SK-N-SH treated with all-trans-retinoic acid at 6 μM for 48 hours (cell line): ENCODE data around the gene NUB1.

Source experiments
- ATAC-seq: fragments of 200-7000 bp; cut with Tn5 transposase; 3 replicates; pipeline ENCODE4 v1.9.1; 2020; ENCODE audit warnings: mild to moderate bottlenecking, moderate library complexity
- ARNTL ChIP-seq: fragments of 450-650 bp; formaldehyde crosslinking; IDR thresholded peaks from 2 replicates; pipeline ENCODE4 v1.5.0; 2020; ENCODE audit warnings: low read depth, mild to moderate bottlenecking, moderate library complexity, borderline replicate concordance
- BACH2 ChIP-seq: fragments of 250-450 bp; sonication (Bioruptor Pico); IDR thresholded peaks from 2 replicates; pipeline ENCODE4 v1.9.0; 2021; ENCODE audit warnings: mild to moderate bottlenecking, borderline replicate concordance
- CREB5 ChIP-seq: fragments of 250-450 bp; sonication (Bioruptor Pico); IDR thresholded peaks from 2 replicates; pipeline ENCODE4 v1.5.1; 2020; ENCODE audit warnings: low read depth, mild to moderate bottlenecking, moderate library complexity
- CSDC2 ChIP-seq: fragments of 250-450 bp; sonication (Bioruptor Pico); IDR thresholded peaks from 2 replicates; pipeline ENCODE4 v1.5.0; 2020; ENCODE audit warnings: mild to moderate bottlenecking, moderate library complexity
- CSRNP3 ChIP-seq: fragments of 250-450 bp; sonication (Bioruptor Pico); IDR thresholded peaks from 2 replicates; pipeline ENCODE4 v1.5.1; 2021; ENCODE audit warnings: mild to moderate bottlenecking, moderate library complexity
- ESRRG ChIP-seq: fragments of 250-450 bp; sonication (Bioruptor Pico); IDR thresholded peaks from 2 replicates; pipeline ENCODE4 v1.6.1; 2021; ENCODE audit warnings: mild to moderate bottlenecking
- GLIS3 ChIP-seq: fragments of 250-450 bp; sonication (Bioruptor Pico); IDR thresholded peaks from 2 replicates; pipeline ENCODE4 v1.5.0; 2020; ENCODE audit warnings: mild to moderate bottlenecking, moderate library complexity
- ISL1 ChIP-seq: fragments of 250-450 bp; sonication (Bioruptor Pico); IDR thresholded peaks from 2 replicates; pipeline ENCODE4 v2.1.2; 2022; ENCODE audit warnings: mild to moderate bottlenecking, moderate library complexity
- OSR1 ChIP-seq: fragments of 250-450 bp; sonication (Bioruptor Pico); IDR thresholded peaks from 2 replicates; pipeline ENCODE4 v1.8.0; 2022; ENCODE audit warnings: moderate library complexity, mild to moderate bottlenecking, inconsistent platforms
- PATZ1 ChIP-seq: fragments of 250-450 bp; sonication (Bioruptor Pico); IDR thresholded peaks from 2 replicates; pipeline ENCODE4 v1.8.0; 2020; ENCODE audit warnings: mild to moderate bottlenecking, moderate library complexity, borderline replicate concordance
- POU6F1 ChIP-seq: fragments of 250-450 bp; sonication (Bioruptor Pico); IDR thresholded peaks from 2 replicates; pipeline ENCODE4 v1.8.0; 2021; ENCODE audit warnings: low read depth, mild to moderate bottlenecking, moderate library complexity, borderline replicate concordance
- PPARA ChIP-seq: fragments of 250-450 bp; sonication (Bioruptor Pico); IDR thresholded peaks from 2 replicates; pipeline ENCODE4 v1.5.0; 2020; ENCODE audit warnings: mild to moderate bottlenecking, borderline replicate concordance
- RARB ChIP-seq: fragments of 250-450 bp; sonication (Bioruptor Pico); IDR thresholded peaks from 2 replicates; pipeline ENCODE4 v1.8.0; 2021; ENCODE audit warnings: mild to moderate bottlenecking, moderate library complexity
- SNAI2 ChIP-seq: fragments of 250-450 bp; sonication (Bioruptor Pico); IDR thresholded peaks from 2 replicates; pipeline ENCODE4 v1.5.0; 2020; ENCODE audit warnings: mild to moderate bottlenecking, moderate library complexity
- TCF4 ChIP-seq: fragments of 250-450 bp; sonication (Bioruptor Pico); IDR thresholded peaks from 2 replicates; pipeline ENCODE4 v1.8.0; 2021; ENCODE audit warnings: mild to moderate bottlenecking, moderate library complexity, borderline replicate concordance
- TOX ChIP-seq: fragments of 250-450 bp; sonication (Bioruptor Pico); IDR thresholded peaks from 2 replicates; pipeline ENCODE4 v1.8.0; 2021; ENCODE audit warnings: mild to moderate bottlenecking, moderate library complexity, borderline replicate concordance
- TSHZ2 ChIP-seq: fragments of 250-450 bp; sonication (Bioruptor Pico); IDR thresholded peaks from 2 replicates; pipeline ENCODE4 v1.5.0; 2020; ENCODE audit warnings: mild to moderate bottlenecking, moderate library complexity
- ZC3H10 ChIP-seq: fragments of 250-450 bp; sonication (Bioruptor Pico); IDR thresholded peaks from 2 replicates; pipeline ENCODE4 v1.5.1; 2021; ENCODE audit warnings: mild to moderate bottlenecking, moderate library complexity
- ZFP3 ChIP-seq: fragments of 250-450 bp; sonication (Bioruptor Pico); IDR thresholded peaks from 2 replicates; pipeline ENCODE4 v1.5.0; 2020; ENCODE audit warnings: mild to moderate bottlenecking, moderate library complexity
- ZNF565 ChIP-seq: fragments of 450-650 bp; formaldehyde crosslinking; conservative IDR thresholded peaks from 2 replicates; pipeline ENCODE4 v1.5.0; 2020; ENCODE audit warnings: low read depth, mild to moderate bottlenecking, moderate library complexity
- ZNF70 ChIP-seq: fragments of 450-650 bp; formaldehyde crosslinking; IDR thresholded peaks from 2 replicates; pipeline ENCODE4 v1.5.0; 2020; ENCODE audit warnings: mild to moderate bottlenecking, moderate library complexity
- ZNF8 ChIP-seq: fragments of 450-650 bp; formaldehyde crosslinking; IDR thresholded peaks from 2 replicates; pipeline ENCODE4 v1.5.0; 2020; ENCODE audit warnings: mild to moderate bottlenecking, moderate library complexity

Gene NUB1

GRCh38 chr7:151316896-151317295 is 24.7 kb upstream of the NUB1 start:
- ATAC-seq, result no peak
- TF ChIP-seq ESRRG (CRISPR knock-in tag) (no peak), SNAI2 (no peak), OSR1 (CRISPR knock-in tag) (no peak), POU6F1 (CRISPR knock-in tag) (no peak), ZNF565 (CRISPR knock-in tag) (no peak), ARNTL (CRISPR knock-in tag) (no peak), TCF4 (CRISPR knock-in tag) (no peak), PATZ1 (CRISPR knock-in tag) (no peak), ZNF70 (CRISPR knock-in tag) (no peak), PPARA (CRISPR knock-in tag) (no peak), ZFP3 (no peak), CSRNP3 (no peak), TSHZ2 (CRISPR knock-in tag) (no peak), ZNF8 (CRISPR knock-in tag) (no peak), RARB (CRISPR knock-in tag) (no peak), BACH2 (CRISPR knock-in tag) (no peak)

GRCh38 chr7:151317936-151318335 is 23.7 kb upstream of the NUB1 start:
- ATAC-seq, result no peak
- TF ChIP-seq RARB (CRISPR knock-in tag) (no peak), GLIS3 (CRISPR knock-in tag) (no peak), PPARA (CRISPR knock-in tag) (no peak), PATZ1 (CRISPR knock-in tag) (no peak), CSRNP3 (no peak), ZNF565 (CRISPR knock-in tag) (no peak), TOX (CRISPR knock-in tag) (no peak), ZNF8 (CRISPR knock-in tag) (no peak), SNAI2 (no peak), CSDC2 (CRISPR knock-in tag) (no peak), POU6F1 (CRISPR knock-in tag) (no peak), ISL1 (CRISPR knock-in tag) (no peak), ARNTL (CRISPR knock-in tag) (no peak), ZC3H10 (CRISPR knock-in tag) (no peak), CREB5 (CRISPR knock-in tag) (no peak), ZNF70 (CRISPR knock-in tag) (no peak), ESRRG (CRISPR knock-in tag) (no peak)
